Left lung (tissue), 10 donors: ENCODE measurements around the gene ADGRF4. TPM values are rescaled to one million over a fixed set of nuclear protein-coding genes. Genes with fewer than 3 reads are reported as not detected.

ENCODE experiments used
- ATAC-seq: fragments of 200-7000 bp; cut with Tn5 transposase; one replicate; pipeline ENCODE4 v1.9.1; 2020; ENCODE audit warnings: moderate library complexity
- DNase-seq, 4 donors: peaks; one replicate each; pipeline ENCODE4 v3.0.0-alpha.2; 2013 to 2020
- H3K27ac ChIP-seq, 2 donors: fragments of 200-600 bp; sonication (generic) in 1 of 2; one replicate each; pipeline versions ENCODE4 v1.5.0 to v1.8.0; 2020 to 2021
- H3K27me3 ChIP-seq, 2 donors: fragments of 200-600 bp; sonication (generic) in 1 of 2; one replicate each; pipeline versions ENCODE4 v1.5.0 to v1.8.0; 2020 to 2021
- H3K36me3 ChIP-seq, 2 donors: fragments of 200-600 bp; sonication (generic) in 1 of 2; one replicate each; pipeline versions ENCODE4 v1.5.0 to v1.8.0; 2020 to 2021
- H3K4me1 ChIP-seq, 2 donors: fragments of 200-600 bp; one replicate each; pipeline ENCODE4 v1.8.0; 2021
- H3K4me3 ChIP-seq, 2 donors: fragments of 200-600 bp; sonication (generic) in 1 of 2; one replicate each; pipeline versions ENCODE4 v1.5.0 to v1.8.0; 2020 to 2021; ENCODE audit warnings: mild to moderate bottlenecking in 1 of 2
- H3K9me3 ChIP-seq, 2 donors: fragments of 200-600 bp; sonication (generic) in 1 of 2; one replicate each; pipeline versions ENCODE4 v1.5.0 to v1.8.0; 2020 to 2021
- intact Hi-C, 2 donors: fragments of 100-400 bp; cut with DNase I; formaldehyde crosslinking; loops; one replicate each; pipeline versions ENCODE4 v1.11.2 to v1.14.2; 2022
- polyA plus RNA-seq, 6 donors: library from polyadenylated mRNA; unstranded; fragments of 120-200 nt; gene quantifications; one replicate each; pipeline ENCODE4 v1.2.1, GENCODE V29; 2013; ENCODE audit not compliant: insufficient read length in 6 of 6
- total RNA-seq, 2 donors: library from RNA; stranded (reverse); fragmentation: NEBNext Ultra II Directional; extraction: Animal tissue kit (Norgen Biotek cat#: 25700); gene quantifications; one replicate each; pipeline ENCODE4 v1.2.1, GENCODE V29; 2021
- TF ChIP-seq, protein P1 (sequence below), 2 donors: fragments of 200-600 bp; sonication (generic) in 1 of 2; IDR thresholded peaks; one replicate each; pipeline versions ENCODE4 v1.5.0 to v1.8.0; 2021; ENCODE audit warnings: antibody characterized with exemption in 2 of 2
- donor health status: DM: no; HTN: yes; CAD: no.
- donor health status: DM: no; HTN: no; CAD: no.

Gene ADGRF4
- total and polyA plus RNA-seq, 8 donors: 0.08 to 0.55 (median 0.23) TPM

DNA sequence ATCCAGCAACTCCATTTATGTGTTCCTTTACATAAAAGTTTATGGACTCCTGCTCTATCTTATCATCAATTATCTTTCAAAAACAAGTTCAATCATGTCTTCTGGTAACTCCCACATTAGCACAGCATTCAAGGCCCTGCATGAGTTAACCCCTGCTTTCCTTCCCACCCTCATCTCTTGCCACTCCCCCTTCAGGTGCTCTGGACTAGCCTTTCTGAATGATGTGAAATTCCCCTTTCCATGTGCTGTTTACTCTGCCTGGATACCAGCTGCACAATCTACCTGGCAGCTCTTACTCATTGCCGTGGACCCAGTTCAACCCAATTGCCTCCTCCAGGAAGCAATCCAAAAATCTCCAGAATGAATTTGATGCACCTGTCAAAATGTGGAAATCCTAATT lies 11.9 kb downstream of the ADGRF4 start:
- H3K27me3 ChIP-seq: no peaks in the 10 kb centered on the region
- H3K4me3 ChIP-seq: no peak overlapping the region
- intact Hi-C loops: no loop called here
- H3K27ac ChIP-seq: no peak overlapping the region
- H3K9me3 ChIP-seq: no peaks in the 10 kb centered on the region
- DNase-seq: no peak
- H3K4me1 ChIP-seq: no peaks in the 10 kb centered on the region
- ATAC-seq: no peak
- TF ChIP-seq, protein P1, sequence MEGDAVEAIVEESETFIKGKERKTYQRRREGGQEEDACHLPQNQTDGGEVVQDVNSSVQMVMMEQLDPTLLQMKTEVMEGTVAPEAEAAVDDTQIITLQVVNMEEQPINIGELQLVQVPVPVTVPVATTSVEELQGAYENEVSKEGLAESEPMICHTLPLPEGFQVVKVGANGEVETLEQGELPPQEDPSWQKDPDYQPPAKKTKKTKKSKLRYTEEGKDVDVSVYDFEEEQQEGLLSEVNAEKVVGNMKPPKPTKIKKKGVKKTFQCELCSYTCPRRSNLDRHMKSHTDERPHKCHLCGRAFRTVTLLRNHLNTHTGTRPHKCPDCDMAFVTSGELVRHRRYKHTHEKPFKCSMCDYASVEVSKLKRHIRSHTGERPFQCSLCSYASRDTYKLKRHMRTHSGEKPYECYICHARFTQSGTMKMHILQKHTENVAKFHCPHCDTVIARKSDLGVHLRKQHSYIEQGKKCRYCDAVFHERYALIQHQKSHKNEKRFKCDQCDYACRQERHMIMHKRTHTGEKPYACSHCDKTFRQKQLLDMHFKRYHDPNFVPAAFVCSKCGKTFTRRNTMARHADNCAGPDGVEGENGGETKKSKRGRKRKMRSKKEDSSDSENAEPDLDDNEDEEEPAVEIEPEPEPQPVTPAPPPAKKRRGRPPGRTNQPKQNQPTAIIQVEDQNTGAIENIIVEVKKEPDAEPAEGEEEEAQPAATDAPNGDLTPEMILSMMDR (IDR thresholded peaks at IDR 0.05): no peak
- H3K36me3 ChIP-seq: no peaks in the 10 kb centered on the region

DNA sequence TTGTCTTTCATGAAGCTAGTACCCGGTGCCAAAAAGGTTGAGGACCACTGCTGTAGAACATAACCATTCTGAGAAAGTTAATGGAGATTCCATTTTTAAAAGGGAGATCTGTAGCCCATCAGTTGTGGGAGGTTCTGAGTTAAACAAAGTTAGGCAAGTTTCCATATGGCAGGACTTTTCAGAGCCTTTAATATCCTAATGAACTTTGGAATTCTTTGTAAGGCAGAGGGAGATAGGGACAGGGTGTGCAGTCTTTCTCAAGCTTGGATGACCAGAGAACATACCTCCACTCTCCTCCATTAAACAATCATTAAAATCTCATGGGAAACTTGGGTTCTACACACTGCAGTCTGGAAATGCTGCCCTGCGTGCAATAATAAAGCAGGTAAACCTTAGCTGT lies 14.8 kb downstream of the ADGRF4 start:
- Histone ChIP-seq H3K4me1 (no peaks in the 10 kb centered on the region), H3K4me3 (no peak overlapping the region), H3K36me3 (no peaks in the 10 kb centered on the region), H3K27me3 (no peaks in the 10 kb centered on the region), H3K27ac (no peak overlapping the region), H3K9me3 (no peaks in the 10 kb centered on the region)
- TF ChIP-seq, protein P1 (IDR thresholded peaks at IDR 0.05): no peak
- intact Hi-C loops: no loop called here
- DNase-seq (no peak), ATAC-seq (no peak)

DNA sequence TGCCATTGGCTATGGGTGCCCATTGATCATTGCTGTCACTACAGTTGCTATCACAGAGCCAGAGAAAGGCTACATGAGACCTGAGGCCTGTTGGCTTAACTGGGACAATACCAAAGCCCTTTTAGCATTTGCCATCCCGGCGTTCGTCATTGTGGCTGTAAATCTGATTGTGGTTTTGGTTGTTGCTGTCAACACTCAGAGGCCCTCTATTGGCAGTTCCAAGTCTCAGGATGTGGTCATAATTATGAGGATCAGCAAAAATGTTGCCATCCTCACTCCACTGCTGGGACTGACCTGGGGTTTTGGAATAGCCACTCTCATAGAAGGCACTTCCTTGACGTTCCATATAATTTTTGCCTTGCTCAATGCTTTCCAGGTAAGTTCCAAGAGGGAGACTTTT lies 16.4 kb downstream of the ADGRF4 start:
- Histone ChIP-seq H3K4me1 (no peaks in the 10 kb centered on the region), H3K9me3 (no peaks in the 10 kb centered on the region), H3K36me3 (no peaks in the 10 kb centered on the region), H3K27ac (no peak overlapping the region), H3K27me3 (no peaks in the 10 kb centered on the region), H3K4me3 (no peak overlapping the region)
- TF ChIP-seq, protein P1 (IDR thresholded peaks at IDR 0.05): no peak
- DNase-seq (no peak), ATAC-seq (no peak)
- intact Hi-C loops: no loop called here

DNA sequence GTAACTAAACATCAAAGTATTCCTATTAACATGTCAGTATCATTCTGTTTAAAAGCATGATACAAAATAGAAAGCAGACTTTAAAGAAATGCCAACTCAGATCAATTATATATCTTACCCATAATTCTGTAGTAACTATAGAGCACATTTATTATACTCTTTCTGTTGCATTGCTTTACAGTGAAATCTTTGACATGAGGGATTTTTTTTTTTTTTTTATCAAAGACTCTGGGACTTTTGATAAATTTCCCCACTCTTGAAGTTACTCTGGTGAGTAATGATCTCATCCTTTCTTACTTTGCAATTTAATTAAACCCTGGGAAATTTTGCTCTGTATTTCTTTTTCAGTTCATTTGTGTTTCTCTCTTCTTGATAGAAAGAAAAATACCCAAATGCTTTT lies 17.4 kb downstream of the ADGRF4 start:
- H3K36me3 ChIP-seq: no peaks in the 10 kb centered on the region
- no peak for ATAC-seq
- H3K4me3 ChIP-seq: no peak overlapping the region
- no peak for DNase-seq
- intact Hi-C loops: no loop called here
- no peaks in the 10 kb centered on the region for H3K4me1 ChIP-seq
- TF ChIP-seq, protein P1 (IDR thresholded peaks at IDR 0.05): no peak
- H3K9me3 ChIP-seq: no peaks in the 10 kb centered on the region
- H3K27me3 ChIP-seq: no peaks in the 10 kb centered on the region
- H3K27ac ChIP-seq: no peak overlapping the region

DNA sequence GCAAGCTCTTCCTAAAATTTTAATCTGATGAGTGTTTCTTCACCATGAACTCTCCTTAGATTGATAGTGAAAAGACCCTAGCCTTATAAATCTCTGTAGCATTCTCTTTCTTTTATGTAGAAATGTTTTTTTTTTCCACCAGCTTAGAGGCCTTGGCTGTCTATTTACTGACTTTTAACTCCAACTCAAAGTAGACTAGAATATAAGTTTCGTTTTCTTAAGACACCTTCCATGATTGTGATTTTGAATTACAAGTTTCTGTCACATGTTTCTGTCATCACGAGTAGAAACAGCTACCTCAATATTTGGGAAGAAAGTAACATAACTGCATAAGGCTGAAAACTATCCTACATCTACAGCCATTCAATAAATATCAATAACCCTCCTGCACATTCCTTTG lies 17.8 kb downstream of the ADGRF4 start:
- DNase-seq (no peak), ATAC-seq (no peak)
- Histone ChIP-seq H3K27ac (no peak overlapping the region), H3K27me3 (no peaks in the 10 kb centered on the region), H3K36me3 (no peaks in the 10 kb centered on the region), H3K9me3 (no peaks in the 10 kb centered on the region), H3K4me1 (no peaks in the 10 kb centered on the region), H3K4me3 (no peak overlapping the region)
- TF ChIP-seq, protein P1 (IDR thresholded peaks at IDR 0.05): no peak
- intact Hi-C loops: no loop called here
